HG03565 (cell line): ENCODE measurements around the gene CALHM1.
"Not testable (repeated sequence)": the region's sequence is repeated elsewhere in the genome, so short reads cannot be mapped to it uniquely, and the experiment has no call there.

Experiments
- ATAC-seq: cut with Tn5 transposase; IDR thresholded peaks from one replicate; pipeline ENCODE4 v1.9.1; 2021; ENCODE audit warnings: mild to moderate bottlenecking, moderate library complexity; ENCODE audit not compliant: unreplicated experiment

The CALHM1 gene

GRCh38 chr10:103486635-103487409 lies 28.1 kb upstream of the CALHM1 start:
- not testable (repeated sequence) for ATAC-seq

GRCh38 chr10:103481974-103482531 lies 23.4 kb upstream of the CALHM1 start:
- no peak for ATAC-seq

- ATAC-seq: no peak
Measured at GRCh38 chr10:103480521-103480920, 21.8 kb upstream of the CALHM1 start.

GRCh38 chr10:103479135-103479534 lies 20.4 kb upstream of the CALHM1 start, which contains the start of gene CALHM3:
Gene CALHM3, minus strand, starts transcription at chr10:103479240. Its CDS starts 208 bp downstream, at chr10:103479032.
- ATAC-seq: no peak

GRCh38 chr10:103478671-103479070 lies 20.0 kb upstream of the CALHM1 start:
- ATAC-seq: no peak

- ATAC-seq: no peak
Measured at GRCh38 chr10:103476046-103476768, 17.5 kb upstream of the CALHM1 start.

GRCh38 chr10:103475437-103475836 lies 16.7 kb upstream of the CALHM1 start:
- no peak for ATAC-seq

- no peak for ATAC-seq
Measured at GRCh38 chr10:103474077-103474476, 15.4 kb upstream of the CALHM1 start.

GRCh38 chr10:103473261-103473671 lies 14.6 kb upstream of the CALHM1 start:
- no peak for ATAC-seq

GRCh38 chr10:103472005-103472404 lies 13.3 kb upstream of the CALHM1 start:
- ATAC-seq: no peak

- ATAC-seq: peak; percentile 50
Measured at GRCh38 chr10:103470761-103471653, 12.3 kb upstream of the CALHM1 start.

GRCh38 chr10:103469201-103469600 lies 10.5 kb upstream of the CALHM1 start:
- ATAC-seq: no peak

- ATAC-seq: peak; percentile 21
Measured at GRCh38 chr10:103467406-103467805, 8.7 kb upstream of the CALHM1 start.

- ATAC-seq: no peak
Measured at GRCh38 chr10:103466734-103467133, 8.0 kb upstream of the CALHM1 start.

GRCh38 chr10:103465411-103466179 lies 6.9 kb upstream of the CALHM1 start:
- no peak for ATAC-seq

GRCh38 chr10:103463499-103463898 lies 4.8 kb upstream of the CALHM1 start:
- ATAC-seq: no peak

- ATAC-seq: no peak
Measured at GRCh38 chr10:103459615-103460014, 915 bp upstream of the CALHM1 start.

GRCh38 chr10:103457896-103458583 lies 660 bp downstream of the CALHM1 start:
- no peak for ATAC-seq

- ATAC-seq: no peak
Measured at GRCh38 chr10:103457176-103457712, 1.5 kb downstream of the CALHM1 start.
